DOHH2 (cell line): ENCODE measurements around the gene JARID2.
"Not testable (repeated sequence)": the region's sequence is repeated elsewhere in the genome, so short reads cannot be mapped to it uniquely, and the experiment has no call there.

Experiments used
- H3F3A ChIP-seq: fragments of 200-600 bp; sonication (generic), shearing (Covaris generic); 2 replicates; pipeline ENCODE4 v1.6.0; 2016; ENCODE audit warnings: antibody characterized with exemption, mild to moderate bottlenecking; ENCODE audit not compliant: control insufficient read depth, insufficient read depth
- H3K27ac ChIP-seq: fragments of 200-600 bp; sonication (generic); 2 replicates; pipeline ENCODE4 v1.5.1; 2014; ENCODE audit warnings: low read depth, mild to moderate bottlenecking, low read length, moderate library complexity
- H3K27me3 ChIP-seq: fragments of 200-600 bp; sonication (generic); 2 replicates; pipeline ENCODE4 v1.6.1; 2014; ENCODE audit warnings: mild to moderate bottlenecking, low read length, mixed read lengths; ENCODE audit not compliant: control insufficient read depth
- H3K36me3 ChIP-seq: fragments of 200-600 bp; sonication (generic); 2 replicates; pipeline ENCODE4 v1.6.1; 2014; ENCODE audit warnings: mild to moderate bottlenecking, low read length, moderate library complexity, mixed read lengths; ENCODE audit not compliant: control insufficient read depth
- H3K4me1 ChIP-seq: fragments of 200-600 bp; sonication (generic); 2 replicates; pipeline ENCODE4 v1.6.1; 2014; ENCODE audit warnings: mild to moderate bottlenecking, low read length, mixed read lengths; ENCODE audit not compliant: control insufficient read depth
- H3K4me2 ChIP-seq: fragments of 200-600 bp; sonication (generic); 2 replicates; pipeline ENCODE4 v1.6.0; 2014; ENCODE audit warnings: mild to moderate bottlenecking, low read length, moderate library complexity
- H3K4me3 ChIP-seq: fragments of 200-600 bp; sonication (generic); 2 replicates; pipeline ENCODE4 v1.5.1; 2014; ENCODE audit warnings: mild to moderate bottlenecking, low read length, mixed read lengths
- H3K79me2 ChIP-seq: fragments of 200-600 bp; sonication (generic); 2 replicates; pipeline ENCODE4 v1.6.1; 2014; ENCODE audit warnings: mild to moderate bottlenecking, low read length, mixed read lengths; ENCODE audit not compliant: control insufficient read depth
- H3K9me2 ChIP-seq: fragments of 200-600 bp; sonication (generic); replicated peaks from 2 replicates; pipeline ENCODE4 v1.6.1; 2014; ENCODE audit warnings: mild to moderate bottlenecking, low read length, mixed read lengths; ENCODE audit not compliant: control insufficient read depth
- H3K9me3 ChIP-seq: fragments of 200-600 bp; sonication (generic); 2 replicates; pipeline ENCODE4 v1.6.1; 2014; ENCODE audit warnings: antibody characterized with exemption, low read length, mixed read lengths; ENCODE audit not compliant: control insufficient read depth, insufficient read depth
- H4K20me1 ChIP-seq: fragments of 200-600 bp; sonication (generic); 2 replicates; pipeline ENCODE4 v1.6.0; 2014; ENCODE audit warnings: low read depth, mild to moderate bottlenecking, antibody characterized with exemption, low read length, moderate library complexity; ENCODE audit not compliant: control insufficient read depth, insufficient read depth
- EZH2phosphoT487 ChIP-seq: fragments of 200-600 bp; sonication (generic); IDR thresholded peaks from 2 replicates; pipeline ENCODE4 v1.6.1; 2017; ENCODE audit warnings: borderline replicate concordance, mild to moderate bottlenecking, antibody characterized with exemption, low read length, moderate library complexity, mixed read lengths
- TF ChIP-seq, protein P1 (sequence below): fragments of 200-600 bp; sonication (generic); IDR thresholded peaks from one replicate; pipeline ENCODE4 v1.5.1; 2014; ENCODE audit warnings: antibody characterized with exemption, mild to moderate bottlenecking, low read depth, low read length; ENCODE audit not compliant: poor library complexity, severe bottlenecking

Gene JARID2

DNA sequence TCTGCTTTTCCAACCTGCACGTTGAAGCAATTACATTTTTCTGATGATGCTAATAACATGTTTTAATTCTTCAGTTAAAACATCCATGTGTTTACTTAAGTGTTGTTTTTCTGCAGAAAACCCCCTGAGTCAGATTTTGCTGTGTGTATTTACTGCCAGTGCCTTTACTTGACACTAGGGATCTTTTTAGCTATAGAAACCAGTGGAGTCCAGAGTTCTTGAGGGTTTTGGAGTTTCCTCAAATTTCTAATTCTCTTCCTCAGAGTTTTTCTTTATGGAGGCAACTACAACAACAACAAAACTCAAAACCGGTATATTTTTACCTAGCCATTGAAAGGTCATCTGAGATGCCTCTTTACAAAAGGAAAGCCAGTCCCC is 168.4 kb downstream of the JARID2 start:
- Histone ChIP-seq H3K79me2 (no peaks in the 10 kb centered on the region), H3K9me2 (no peaks in the 10 kb centered on the region), H4K20me1 (no peaks in the 10 kb centered on the region), H3K27me3 (no peaks in the 10 kb centered on the region), H3K4me2 (no peak overlapping the region), H3K27ac (no peak overlapping the region), H3K9me3 (peaks cover 3% of the 10 kb centered on the region; the same call in 1 of the 2 replicates), H3F3A (no peaks in the 10 kb centered on the region), H3K4me1 (peaks cover 8% of the 10 kb centered on the region), H3K4me3 (no peak overlapping the region), H3K36me3 (no peaks in the 10 kb centered on the region)
- no peak for TF ChIP-seq EZH2phosphoT487
- TF ChIP-seq, protein P1, sequence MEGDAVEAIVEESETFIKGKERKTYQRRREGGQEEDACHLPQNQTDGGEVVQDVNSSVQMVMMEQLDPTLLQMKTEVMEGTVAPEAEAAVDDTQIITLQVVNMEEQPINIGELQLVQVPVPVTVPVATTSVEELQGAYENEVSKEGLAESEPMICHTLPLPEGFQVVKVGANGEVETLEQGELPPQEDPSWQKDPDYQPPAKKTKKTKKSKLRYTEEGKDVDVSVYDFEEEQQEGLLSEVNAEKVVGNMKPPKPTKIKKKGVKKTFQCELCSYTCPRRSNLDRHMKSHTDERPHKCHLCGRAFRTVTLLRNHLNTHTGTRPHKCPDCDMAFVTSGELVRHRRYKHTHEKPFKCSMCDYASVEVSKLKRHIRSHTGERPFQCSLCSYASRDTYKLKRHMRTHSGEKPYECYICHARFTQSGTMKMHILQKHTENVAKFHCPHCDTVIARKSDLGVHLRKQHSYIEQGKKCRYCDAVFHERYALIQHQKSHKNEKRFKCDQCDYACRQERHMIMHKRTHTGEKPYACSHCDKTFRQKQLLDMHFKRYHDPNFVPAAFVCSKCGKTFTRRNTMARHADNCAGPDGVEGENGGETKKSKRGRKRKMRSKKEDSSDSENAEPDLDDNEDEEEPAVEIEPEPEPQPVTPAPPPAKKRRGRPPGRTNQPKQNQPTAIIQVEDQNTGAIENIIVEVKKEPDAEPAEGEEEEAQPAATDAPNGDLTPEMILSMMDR, result no peak

- not testable (repeated sequence) for H3K79me2 ChIP-seq, H3K4me1 ChIP-seq
Observed at GRCh38 chr6:15415622-15416021, 169.8 kb downstream of the JARID2 start.

GRCh38 chr6:15416932-15417509 is 171.2 kb downstream of the JARID2 start:
- TF ChIP-seq EZH2phosphoT487, result no peak
- TF ChIP-seq, protein P1, result no peak
- Histone ChIP-seq H3K36me3 (no peaks in the 10 kb centered on the region), H3F3A (no peaks in the 10 kb centered on the region), H4K20me1 (no peaks in the 10 kb centered on the region), H3K4me3 (no peak overlapping the region), H3K9me3 (peaks cover 14% of the 10 kb centered on the region; the same call in 1 of the 2 replicates), H3K4me1 (peaks cover 16% of the 10 kb centered on the region), H3K9me2 (no peaks in the 10 kb centered on the region), H3K4me2 (no peak overlapping the region), H3K27ac (no peak overlapping the region), H3K79me2 (0 out of 2 replicates have a peak, but pooled peaks cover 3% of the 10 kb centered on the region), H3K27me3 (no peaks in the 10 kb centered on the region)

More at GRCh38 chr6:15415622-15416021, 169.8 kb downstream of the JARID2 start:
- not testable (repeated sequence) for H4K20me1 ChIP-seq, H3K36me3 ChIP-seq, H3K4me2 ChIP-seq, H3K9me2 ChIP-seq, H3K27me3 ChIP-seq, H3K4me3 ChIP-seq, H3K27ac ChIP-seq, H3F3A ChIP-seq
- peaks cover 12% of the 10 kb centered on the region; the same call in 1 of the 2 replicates for H3K9me3 ChIP-seq

DNA sequence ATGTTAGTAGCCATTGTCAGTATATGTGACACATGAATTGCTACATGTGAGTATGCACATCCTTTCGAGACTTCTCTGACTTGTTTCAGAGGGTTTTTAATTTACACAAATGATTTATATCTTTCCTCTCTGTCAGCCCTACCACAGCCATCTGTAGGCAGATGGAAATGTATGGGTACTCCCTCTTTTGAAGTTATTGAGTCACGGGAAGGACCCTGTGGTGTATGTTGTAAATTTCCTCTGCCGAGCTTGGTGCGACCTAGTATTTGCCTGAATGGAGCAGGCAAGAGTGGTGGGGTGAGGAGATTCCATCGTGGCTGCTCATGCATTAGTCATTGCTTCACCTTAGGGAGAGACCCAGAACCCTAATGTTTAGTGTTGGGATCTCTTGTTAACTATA is 171.9 kb downstream of the JARID2 start:
- no peak overlapping the region for H3K4me3 ChIP-seq
- H3K27me3 ChIP-seq, result no peaks in the 10 kb centered on the region
- no peaks in the 10 kb centered on the region for H4K20me1 ChIP-seq
- H3K79me2 ChIP-seq, result peaks cover 6% of the 10 kb centered on the region; the same call in 1 of the 2 replicates
- no peaks in the 10 kb centered on the region for H3F3A ChIP-seq
- H3K4me1 ChIP-seq, result peaks cover 19% of the 10 kb centered on the region
- H3K36me3 ChIP-seq, result no peaks in the 10 kb centered on the region
- H3K4me2 ChIP-seq, result no peak overlapping the region
- TF ChIP-seq, protein P1, result no peak
- no peak for TF ChIP-seq EZH2phosphoT487
- no peaks in the 10 kb centered on the region for H3K9me2 ChIP-seq
- no peak overlapping the region for H3K27ac ChIP-seq
- peaks cover 14% of the 10 kb centered on the region; the same call in 1 of the 2 replicates for H3K9me3 ChIP-seq
